Hepatocyte (in vitro differentiated cells): ENCODE data around the gene CNTNAP2. TPM values are rescaled to one million over a fixed set of nuclear protein-coding genes. Genes with fewer than 3 reads are reported as not detected.

Experiments
- DNase-seq: peaks from one replicate; pipeline ENCODE4 v3.0.0-alpha.2; 2016; ENCODE audit warnings: low spot score
- H2AFZ ChIP-seq: fragments of 200-600 bp; sonication (generic); 2 replicates; pipeline ENCODE4 v1.6.0; 2016; ENCODE audit warnings: antibody characterized with exemption, mild to moderate bottlenecking
- H3K27ac ChIP-seq: fragments of 200-600 bp; sonication (generic); 2 replicates; pipeline ENCODE4 v1.5.1; 2016; ENCODE audit warnings: mild to moderate bottlenecking
- H3K27me3 ChIP-seq: fragments of 200-600 bp; sonication (generic); 2 replicates; pipeline ENCODE4 v1.6.1; 2016
- H3K36me3 ChIP-seq: fragments of 200-600 bp; sonication (generic); replicated peaks from 2 replicates; pipeline ENCODE4 v1.5.1; 2016; ENCODE audit warnings: low read depth; ENCODE audit not compliant: insufficient read depth
- H3K4me1 ChIP-seq: fragments of 200-600 bp; sonication (generic); 2 replicates; pipeline ENCODE4 v1.5.1; 2016; ENCODE audit warnings: mild to moderate bottlenecking, moderate library complexity; ENCODE audit not compliant: insufficient read depth
- H3K4me2 ChIP-seq: fragments of 200-600 bp; sonication (generic); 2 replicates; pipeline ENCODE4 v1.6.0; 2016
- H3K4me3 ChIP-seq: fragments of 200-600 bp; sonication (generic); 2 replicates; pipeline ENCODE4 v1.5.1; 2016; ENCODE audit warnings: mild to moderate bottlenecking
- H3K79me2 ChIP-seq: fragments of 200-600 bp; sonication (generic); 2 replicates; pipeline ENCODE4 v1.6.0; 2017; ENCODE audit warnings: mild to moderate bottlenecking
- H3K9me2 ChIP-seq: fragments of 200-600 bp; sonication (generic); replicated peaks from 2 replicates; pipeline ENCODE4 v1.6.0; 2017; ENCODE audit warnings: mild to moderate bottlenecking; ENCODE audit not compliant: insufficient read depth
- H3K9me3 ChIP-seq: fragments of 200-600 bp; sonication (generic); 2 replicates; pipeline ENCODE4 v1.5.1; 2016; ENCODE audit warnings: low read depth, mild to moderate bottlenecking
- H4K20me1 ChIP-seq: fragments of 200-600 bp; sonication (generic); 2 replicates; pipeline ENCODE4 v1.6.0; 2016; ENCODE audit warnings: mild to moderate bottlenecking; ENCODE audit not compliant: insufficient read depth, poor library complexity, severe bottlenecking
- EZH2 ChIP-seq: fragments of 200-600 bp; sonication (generic); IDR thresholded peaks from 2 replicates; pipeline ENCODE4 v1.6.1; 2016; ENCODE audit warnings: antibody characterized with exemption, mild to moderate bottlenecking, borderline replicate concordance
- EZH2phosphoT487 ChIP-seq: fragments of 200-600 bp; sonication (generic); IDR thresholded peaks from one replicate; pipeline ENCODE4 v1.6.1; 2018; ENCODE audit warnings: antibody characterized with exemption, mild to moderate bottlenecking, low read depth, moderate library complexity; ENCODE audit not compliant: unreplicated experiment, severe bottlenecking
- WGBS: methylation state at CpG from one replicate; pipeline ENCODE4 v1.1.6; 2016; ENCODE audit warnings: low lambda C conversion rate; ENCODE audit errors: missing lambda C conversion rate; 5-methylcytosine and 5-hydroxymethylcytosine counted together
- polyA plus RNA-seq: library from polyadenylated mRNA; unstranded; fragments of >200 nt; fragmentation: Nextera tagmentation; extraction: Ambion mirVana; gene quantifications from 2 replicates; pipeline ENCODE4 v1.2.1, GENCODE V29; 2016
- total RNA-seq: library from RNA; depleted of rRNA; stranded (reverse); fragments of >200 nt; gene quantifications from 2 replicates; pipeline ENCODE4 v1.2.3, GENCODE V29; 2014
- TF ChIP-seq, protein P1 (sequence below): fragments of 200-600 bp; sonication (generic); IDR thresholded peaks from 2 replicates; pipeline ENCODE4 v1.5.1; 2016; ENCODE audit warnings: antibody characterized with exemption, mild to moderate bottlenecking; ENCODE audit not compliant: poor library complexity

Gene CNTNAP2
- total and polyA plus RNA-seq, 2 experiments from 2014 or later: 7.5 to 14.7 TPM

DNA sequence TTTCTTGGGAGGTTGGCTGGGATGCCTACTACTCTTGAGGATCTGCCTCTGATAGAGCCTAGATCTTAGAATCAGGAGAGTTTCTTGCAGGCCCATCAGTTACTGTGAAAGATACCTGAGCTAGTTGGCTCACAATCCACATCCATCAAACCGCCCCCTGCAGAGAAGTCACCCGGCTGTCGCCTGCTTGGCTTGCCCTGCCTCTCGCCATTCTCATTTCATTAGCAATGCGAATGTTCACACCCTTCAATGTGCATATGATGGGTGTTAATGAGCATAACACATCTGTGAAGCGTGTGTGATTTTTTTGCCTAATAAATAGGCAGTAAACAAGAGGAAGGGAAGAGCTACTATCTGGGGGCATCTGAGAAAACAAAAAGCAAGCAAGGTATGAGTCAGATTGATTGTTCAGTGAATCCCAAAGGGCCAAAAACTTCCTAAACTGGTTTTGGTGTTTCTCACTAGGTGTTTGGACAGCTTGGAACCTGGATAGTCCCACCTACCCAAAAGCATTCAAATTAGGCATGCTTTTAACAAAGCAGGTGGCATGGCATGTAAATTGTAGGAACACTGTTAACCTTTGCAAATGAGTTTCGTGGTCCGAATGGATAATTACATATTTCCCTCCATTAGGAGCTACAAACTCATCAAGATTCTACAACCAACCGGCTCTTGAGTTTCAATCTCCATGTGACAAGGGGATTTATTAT, 2201.7 kb downstream of the CNTNAP2 start:
- no peak for DNase-seq
- Histone ChIP-seq H2AFZ (no peak overlapping the region), H3K4me2 (peak overlapping the region; percentile 2), H4K20me1 (no peaks in the 10 kb centered on the region), H3K4me1 (no peaks in the 10 kb centered on the region), H3K27me3 (no peaks in the 10 kb centered on the region), H3K79me2 (no peaks in the 10 kb centered on the region), H3K4me3 (no peak overlapping the region), H3K9me2 (no peaks in the 10 kb centered on the region), H3K36me3 (no peaks in the 10 kb centered on the region), H3K9me3 (no peaks in the 10 kb centered on the region), H3K27ac (peak overlapping the region; percentile 43)
- TF ChIP-seq EZH2 (no peak), EZH2phosphoT487 (no peak)
- TF ChIP-seq, protein P1, sequence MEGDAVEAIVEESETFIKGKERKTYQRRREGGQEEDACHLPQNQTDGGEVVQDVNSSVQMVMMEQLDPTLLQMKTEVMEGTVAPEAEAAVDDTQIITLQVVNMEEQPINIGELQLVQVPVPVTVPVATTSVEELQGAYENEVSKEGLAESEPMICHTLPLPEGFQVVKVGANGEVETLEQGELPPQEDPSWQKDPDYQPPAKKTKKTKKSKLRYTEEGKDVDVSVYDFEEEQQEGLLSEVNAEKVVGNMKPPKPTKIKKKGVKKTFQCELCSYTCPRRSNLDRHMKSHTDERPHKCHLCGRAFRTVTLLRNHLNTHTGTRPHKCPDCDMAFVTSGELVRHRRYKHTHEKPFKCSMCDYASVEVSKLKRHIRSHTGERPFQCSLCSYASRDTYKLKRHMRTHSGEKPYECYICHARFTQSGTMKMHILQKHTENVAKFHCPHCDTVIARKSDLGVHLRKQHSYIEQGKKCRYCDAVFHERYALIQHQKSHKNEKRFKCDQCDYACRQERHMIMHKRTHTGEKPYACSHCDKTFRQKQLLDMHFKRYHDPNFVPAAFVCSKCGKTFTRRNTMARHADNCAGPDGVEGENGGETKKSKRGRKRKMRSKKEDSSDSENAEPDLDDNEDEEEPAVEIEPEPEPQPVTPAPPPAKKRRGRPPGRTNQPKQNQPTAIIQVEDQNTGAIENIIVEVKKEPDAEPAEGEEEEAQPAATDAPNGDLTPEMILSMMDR: no peak
- 52% methylated on average over 9 of the region's 9 CpGs for WGBS

DNA sequence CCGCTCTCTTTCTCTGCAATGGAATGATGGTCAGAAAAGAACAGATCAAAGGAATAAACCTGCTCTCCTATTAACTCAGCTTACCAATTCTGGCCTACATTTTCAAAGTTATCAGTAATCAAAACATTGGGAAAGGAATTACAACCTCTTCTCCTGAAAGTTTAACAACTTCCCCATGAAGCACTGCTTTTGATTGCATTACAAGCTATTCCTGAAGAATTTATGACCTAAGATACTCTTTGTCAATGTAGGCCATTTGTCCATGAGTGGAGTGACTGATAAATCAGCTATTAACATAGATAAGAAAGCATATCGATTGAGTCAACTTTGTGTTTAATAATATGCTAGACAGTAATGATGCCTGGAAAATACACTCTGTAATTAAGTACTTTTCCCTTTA, 2202.2 kb downstream of the CNTNAP2 start:
- no peaks in the 10 kb centered on the region for H3K27me3 ChIP-seq
- H3K9me3 ChIP-seq: no peaks in the 10 kb centered on the region
- no peaks in the 10 kb centered on the region for H3K79me2 ChIP-seq
- H2AFZ ChIP-seq: no peak overlapping the region
- H3K27ac ChIP-seq: peak overlapping the region; percentile 43
- DNase-seq: peak; percentile 24
- H4K20me1 ChIP-seq: no peaks in the 10 kb centered on the region
- 31% methylated on average over 2 of the region's 2 CpGs for WGBS
- no peaks in the 10 kb centered on the region for H3K9me2 ChIP-seq
- TF ChIP-seq EZH2: no peak
- H3K4me2 ChIP-seq: peak overlapping the region; percentile 2
- no peaks in the 10 kb centered on the region for H3K36me3 ChIP-seq
- no peaks in the 10 kb centered on the region for H3K4me1 ChIP-seq
- no peak overlapping the region for H3K4me3 ChIP-seq

DNA sequence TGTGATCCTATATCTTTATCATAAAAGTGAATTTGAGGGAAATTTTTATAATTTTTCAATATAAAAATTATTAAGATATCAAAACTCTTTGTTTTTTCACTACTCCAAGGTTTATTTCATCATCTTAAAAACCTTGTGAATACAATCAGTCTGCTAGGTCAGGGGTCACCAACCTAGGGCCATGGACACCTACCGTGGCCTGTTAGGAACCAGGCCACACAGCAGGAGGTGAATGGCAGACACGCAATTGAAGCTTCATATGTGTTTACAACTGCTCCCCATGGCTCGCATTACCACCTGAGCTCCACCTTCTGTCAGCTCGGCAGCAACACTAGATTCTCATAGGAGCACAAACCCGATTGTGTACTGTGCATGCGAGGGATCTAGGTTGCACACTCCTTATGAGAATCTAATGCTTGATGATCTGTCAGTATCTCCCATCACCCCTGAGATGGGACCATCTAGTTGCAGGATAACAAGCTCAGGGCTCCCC, 2202.8 kb downstream of the CNTNAP2 start:
- no peak overlapping the region for H3K4me3 ChIP-seq
- no peaks in the 10 kb centered on the region for H3K9me3 ChIP-seq
- H3K27me3 ChIP-seq: no peaks in the 10 kb centered on the region
- H3K9me2 ChIP-seq: no peaks in the 10 kb centered on the region
- H3K79me2 ChIP-seq: no peaks in the 10 kb centered on the region
- no peak for TF ChIP-seq EZH2
- no peaks in the 10 kb centered on the region for H3K36me3 ChIP-seq
- no peak for DNase-seq
- no peaks in the 10 kb centered on the region for H3K4me1 ChIP-seq
- H4K20me1 ChIP-seq: no peaks in the 10 kb centered on the region
- no peak overlapping the region for H3K27ac ChIP-seq
- no peak overlapping the region for H2AFZ ChIP-seq
- WGBS: 75% methylated on average over 6 of the region's 6 CpGs
- H3K4me2 ChIP-seq: no peak overlapping the region

DNA sequence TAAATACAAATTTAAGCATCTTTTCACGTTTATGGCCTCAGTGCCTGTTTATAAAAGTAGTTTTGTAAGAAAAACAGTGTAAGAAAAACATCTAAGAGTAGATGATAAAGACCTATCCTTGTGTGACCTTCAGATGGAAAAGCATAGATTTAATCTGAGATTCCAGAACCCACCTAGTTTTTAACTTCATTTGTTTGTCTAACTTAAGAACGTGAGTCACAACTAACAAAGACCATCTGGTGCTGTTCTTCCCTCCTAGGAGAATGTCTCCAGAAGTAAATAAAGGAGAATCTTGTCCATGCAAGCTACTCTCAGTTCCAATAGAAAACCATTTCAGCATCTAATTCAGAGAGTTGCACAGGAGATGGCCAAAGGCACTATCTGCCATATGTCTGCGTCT, 2208.6 kb downstream of the CNTNAP2 start:
- H3K4me3 ChIP-seq: no peak overlapping the region
- no peaks in the 10 kb centered on the region for H3K9me2 ChIP-seq
- no peaks in the 10 kb centered on the region for H3K9me3 ChIP-seq
- peaks cover 9% of the 10 kb centered on the region for H3K4me1 ChIP-seq
- H3K36me3 ChIP-seq: no peaks in the 10 kb centered on the region
- 44% methylated on average over 3 of the region's 3 CpGs for WGBS
- no peak overlapping the region for H2AFZ ChIP-seq
- no peaks in the 10 kb centered on the region for H3K27me3 ChIP-seq
- no peak overlapping the region for H3K27ac ChIP-seq
- no peak overlapping the region for H3K4me2 ChIP-seq
- DNase-seq: no peak
- TF ChIP-seq, protein P1: no peak
- no peaks in the 10 kb centered on the region for H3K79me2 ChIP-seq
- H4K20me1 ChIP-seq: no peaks in the 10 kb centered on the region
